Endothelial cell of umbilical vein (primary cell): Measurements from ENCODE around the gene ARHGEF6. TPM values are rescaled to one million over a fixed set of nuclear protein-coding genes. Genes with fewer than 3 reads are reported as not detected.

Source experiments
- BruUV-seq: library from RNA; stranded (reverse); fragments of 400-500 nt; replicated peaks from 2 replicates; lab custom pipeline; 2021; lab: Mats Ljungman, UMichigan
- CTCF ChIA-PET: fragments of 300-600, 350-600 bp; sonication (Branson Sonifier 250); formaldehyde crosslinking; loops from one replicate; lab custom pipeline; 2021; ENCODE audit warnings: antibody characterized with exemption, inconsistent platforms; lab: Charles Lee
- POLR2A ChIA-PET: fragments of 300-600, 350-600 bp; sonication (Branson Sonifier 250); formaldehyde crosslinking; loops from one replicate; lab custom pipeline; 2021; ENCODE audit warnings: antibody characterized with exemption, inconsistent platforms; lab: Charles Lee
- DNase-seq: peaks from one replicate; pipeline ENCODE4 v3.0.0-alpha.2; 2011; ENCODE audit warnings: low read depth, low spot score
- FAIRE-seq: peaks from 2 replicates; lab custom pipeline; 2011; peaks lifted over from hg19 to GRCh38; lab: Jason Lieb, UNC
- H2AFZ ChIP-seq: 2 replicates; pipeline ENCODE4 v1.6.0; 2012; ENCODE audit warnings: low read depth, low read length, control low read depth, inconsistent platforms
- H3K27ac ChIP-seq: 2 replicates; pipeline ENCODE4 v1.5.1; 2011; ENCODE audit warnings: low read depth, mild to moderate bottlenecking, control low read depth, low read length, moderate library complexity; ENCODE audit not compliant: insufficient read depth
- H3K27me3 ChIP-seq, 2 experiments: 2 replicates each; pipeline versions ENCODE4 v1.6.0 to v1.6.1; 2011; ENCODE audit warnings: low read length in 2 of 2, mixed read lengths in 1 of 2; ENCODE audit not compliant: control insufficient read depth in 2 of 2, insufficient read depth in 2 of 2
- H3K36me3 ChIP-seq, 2 experiments: 2 replicates in 1 of 2; 3 replicates in 1 of 2; pipeline ENCODE4 v1.5.1; 2011; ENCODE audit warnings: low read length in 2 of 2, mild to moderate bottlenecking in 1 of 2, moderate library complexity in 1 of 2; ENCODE audit not compliant: control insufficient read depth in 2 of 2, insufficient read depth in 2 of 2; ENCODE audit errors: extremely low read depth in 1 of 2
- H3K4me1 ChIP-seq: 3 replicates; pipeline ENCODE4 v1.5.1; 2011; ENCODE audit warnings: mild to moderate bottlenecking, low read length; ENCODE audit not compliant: control insufficient read depth, insufficient read depth; ENCODE audit errors: extremely low read depth
- H3K4me2 ChIP-seq: 2 replicates; pipeline ENCODE4 v1.6.1; 2011; ENCODE audit warnings: low read length, control low read depth, mixed read lengths; ENCODE audit not compliant: insufficient read depth
- H3K4me3 ChIP-seq, 3 experiments: fragments of 200-600 bp in 1 of 3; sonication (generic), shearing (Covaris generic) in 1 of 3; replicated peaks in 1 of 3; 2 replicates each; pipeline ENCODE4 v1.5.1; 2011 to 2016; ENCODE audit warnings: control low read depth in 3 of 3, low read length in 3 of 3, mild to moderate bottlenecking in 2 of 3, inconsistent platforms in 1 of 3, low read depth in 1 of 3, moderate library complexity in 1 of 3; ENCODE audit not compliant: insufficient read depth in 1 of 3
- H3K79me2 ChIP-seq: 2 replicates; pipeline ENCODE4 v1.6.0; 2012; ENCODE audit warnings: low read length, inconsistent platforms; ENCODE audit not compliant: control insufficient read depth, insufficient read depth
- H3K9ac ChIP-seq: replicated peaks from 2 replicates; pipeline ENCODE3; 2011; ENCODE audit warnings: low read length, control low read depth; ENCODE audit not compliant: insufficient read depth; ENCODE audit errors: extremely low read depth
- H3K9me1 ChIP-seq: replicated peaks from 3 replicates; pipeline ENCODE4 v1.6.0; 2011; ENCODE audit warnings: mild to moderate bottlenecking, low read length; ENCODE audit not compliant: control insufficient read depth, insufficient read depth; ENCODE audit errors: extremely low read depth
- H3K9me3 ChIP-seq: replicated peaks from 2 replicates; pipeline ENCODE4 v1.5.1; 2012; ENCODE audit warnings: low read length, inconsistent platforms; ENCODE audit not compliant: control insufficient read depth, insufficient read depth
- H4K20me1 ChIP-seq: replicated peaks from 2 replicates; pipeline ENCODE3; 2011; ENCODE audit warnings: mild to moderate bottlenecking, low read length; ENCODE audit not compliant: control insufficient read depth, insufficient read depth; ENCODE audit errors: extremely low read depth
- GATA2 ChIP-seq: IDR thresholded peaks from 2 replicates; pipeline ENCODE4 v1.7.0; 2011; ENCODE audit warnings: low read depth, mild to moderate bottlenecking, moderate library complexity, mixed read lengths, low read length; ENCODE audit not compliant: insufficient read length, insufficient read depth
- POLR2A ChIP-seq: IDR thresholded peaks from 2 replicates; pipeline ENCODE4 v1.6.1; 2012; ENCODE audit warnings: low read depth, mild to moderate bottlenecking, control low read depth, low read length
- dilution Hi-C: fragments of 300-500 bp; cut with MboI; formaldehyde crosslinking; loops from one replicate; pipeline ENCODE4 v1.15.0; 2019; ENCODE audit warnings: low sequenced_read_pairs; ENCODE audit not compliant: extremely low pct_ligation_motif_present
- intact Hi-C: fragments of 100-400 bp; cut with micrococcal nuclease; formaldehyde crosslinking; loops from one replicate; pipeline ENCODE4 v1.10.0; 2022
- polyA plus RNA-seq, 4 experiments: library from polyadenylated mRNA; depleted of rRNA in 3 of 4; stranded (reverse) in 3 of 4; unstranded in 1 of 4; fragments of >200 nt; gene quantifications; 2 replicates each; pipeline versions ENCODE4 v1.2.1 to v1.2.3, GENCODE V29; 2011 to 2012; ENCODE audit warnings: missing spikeins in 1 of 4
- total RNA-seq: library from RNA; stranded (reverse); gene quantifications from 2 replicates; pipeline ENCODE4 v1.2.3, GENCODE V29; 2021
- TF ChIP-seq, protein P1 (sequence below), 2 donors: IDR thresholded peaks; 1 replicate in 1 of 2; 2 replicates in 1 of 2; pipeline ENCODE4 v1.5.1; 2011; ENCODE audit warnings: low read length in 2 of 2, mild to moderate bottlenecking in 2 of 2, moderate library complexity in 2 of 2, control low read depth in 1 of 2, inconsistent platforms in 1 of 2, low read depth in 1 of 2; ENCODE audit not compliant: insufficient read depth in 1 of 2; ENCODE audit errors: extremely low read depth in 1 of 2

The ARHGEF6 gene
- total and polyA plus RNA-seq, 2 donors (not counting 3 experiments of a cell fraction or from before 2014, with no cell fraction given), result 4.9 to 6.4 TPM

DNA sequence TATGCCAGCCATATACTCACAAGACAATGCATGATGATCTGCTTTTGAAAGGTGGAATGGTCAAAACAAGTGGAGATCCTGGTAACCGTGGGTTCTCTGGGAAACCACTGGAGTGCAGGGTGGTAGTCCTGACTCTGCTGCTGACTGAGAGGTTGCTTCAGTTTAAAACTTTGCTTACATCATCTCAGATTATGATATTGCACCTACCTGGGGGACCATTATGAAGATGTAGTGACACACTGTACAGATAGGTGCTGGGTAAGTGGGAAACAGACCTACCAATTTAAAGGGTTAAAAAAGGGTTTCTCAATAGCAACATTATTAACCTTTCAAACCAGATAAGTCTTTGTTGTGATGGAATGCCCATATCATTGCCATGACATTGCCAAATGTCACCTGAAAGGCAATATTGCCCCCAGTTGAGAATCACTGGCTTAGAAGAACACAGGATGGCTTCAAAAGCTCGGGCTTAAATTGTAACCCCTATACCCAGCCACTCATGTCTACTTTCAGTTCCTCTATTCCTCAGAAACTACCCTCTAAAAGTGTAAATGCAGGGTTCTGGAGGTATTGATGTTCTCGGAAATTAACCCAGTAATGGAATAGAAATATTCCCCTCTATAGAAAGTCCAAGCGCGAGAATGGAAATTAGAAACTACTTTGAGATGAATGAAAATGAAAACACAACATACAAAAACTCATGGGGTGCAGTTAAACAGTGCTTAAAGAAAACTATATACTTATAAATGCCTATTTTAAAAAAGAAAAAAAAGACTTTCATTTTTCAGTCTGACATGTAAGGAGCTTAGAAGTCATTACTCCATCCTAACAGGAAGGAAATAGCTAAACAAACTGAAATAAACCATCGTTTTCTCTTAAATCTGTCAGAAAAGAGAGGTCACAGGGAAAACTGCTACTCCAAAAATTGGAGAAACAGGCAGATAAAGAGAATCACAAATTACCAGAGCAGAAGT lies 65.8 kb downstream of the ARHGEF6 start:
- no peak overlapping the region for H2AFZ ChIP-seq
- DNase-seq, result no peak
- H3K4me2 ChIP-seq, result no peak overlapping the region
- no peak for TF ChIP-seq GATA2
- TF ChIP-seq, protein P1, sequence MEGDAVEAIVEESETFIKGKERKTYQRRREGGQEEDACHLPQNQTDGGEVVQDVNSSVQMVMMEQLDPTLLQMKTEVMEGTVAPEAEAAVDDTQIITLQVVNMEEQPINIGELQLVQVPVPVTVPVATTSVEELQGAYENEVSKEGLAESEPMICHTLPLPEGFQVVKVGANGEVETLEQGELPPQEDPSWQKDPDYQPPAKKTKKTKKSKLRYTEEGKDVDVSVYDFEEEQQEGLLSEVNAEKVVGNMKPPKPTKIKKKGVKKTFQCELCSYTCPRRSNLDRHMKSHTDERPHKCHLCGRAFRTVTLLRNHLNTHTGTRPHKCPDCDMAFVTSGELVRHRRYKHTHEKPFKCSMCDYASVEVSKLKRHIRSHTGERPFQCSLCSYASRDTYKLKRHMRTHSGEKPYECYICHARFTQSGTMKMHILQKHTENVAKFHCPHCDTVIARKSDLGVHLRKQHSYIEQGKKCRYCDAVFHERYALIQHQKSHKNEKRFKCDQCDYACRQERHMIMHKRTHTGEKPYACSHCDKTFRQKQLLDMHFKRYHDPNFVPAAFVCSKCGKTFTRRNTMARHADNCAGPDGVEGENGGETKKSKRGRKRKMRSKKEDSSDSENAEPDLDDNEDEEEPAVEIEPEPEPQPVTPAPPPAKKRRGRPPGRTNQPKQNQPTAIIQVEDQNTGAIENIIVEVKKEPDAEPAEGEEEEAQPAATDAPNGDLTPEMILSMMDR (IDR thresholded peaks at IDR 0.05; ENCODE audit: extremely low read depth in 1 of 2, insufficient read depth in 1 of 2, low read depth in 1 of 2, low read length in 2 of 2), result no peak
- TF ChIP-seq POLR2A, result no peak
- no peaks in the 10 kb centered on the region for H4K20me1 ChIP-seq
- BruUV-seq, result no TSS peak
- H3K9me1 ChIP-seq, result no peaks in the 10 kb centered on the region
- no peaks in the 10 kb centered on the region for H3K79me2 ChIP-seq
- no peak overlapping the region for H3K27ac ChIP-seq
- intact Hi-C loops, result loop anchor here (5.0 kb wide), 1 partner anchor 337 kb away; no protein-coding TSS in a partner anchor
- no peaks in the 10 kb centered on the region for H3K27me3 ChIP-seq
- dilution Hi-C loops, result no loop called here
- CTCF ChIA-PET, result no interaction called here
- H3K4me3 ChIP-seq, result no peak overlapping the region
- POLR2A ChIA-PET, result no interaction called here
- no peaks in the 10 kb centered on the region for H3K36me3 ChIP-seq
- no peaks in the 10 kb centered on the region for H3K9me3 ChIP-seq
- no peak overlapping the region for H3K9ac ChIP-seq
- FAIRE-seq, result no peak
- no peaks in the 10 kb centered on the region for H3K4me1 ChIP-seq
